GM12864 (cell line): Measurements from ENCODE around the gene CCHCR1.
"Not testable (repeated sequence)": the region's sequence is repeated elsewhere in the genome, so short reads cannot be mapped to it uniquely, and the experiment has no call there.

Experiments used
- DNase-seq: peaks from one replicate; pipeline ENCODE4 v3.0.0-alpha.2; 2011; ENCODE audit warnings: low read depth
- H3K4me3 ChIP-seq: 2 replicates; pipeline ENCODE4 v1.5.1; 2011; ENCODE audit warnings: mild to moderate bottlenecking, low read depth, low read length, control low read depth
- CTCF ChIP-seq: IDR thresholded peaks from 2 replicates; pipeline ENCODE4 v1.5.1; 2011; ENCODE audit warnings: low read depth, mild to moderate bottlenecking, moderate library complexity, low read length, control low read depth, inconsistent platforms; ENCODE audit errors: missing control alignments

CCHCR1 gene

GRCh38 chr6:31197559-31198305 is 40.1 kb upstream of the CCHCR1 start:
- TF ChIP-seq CTCF, result no peak
- peak; percentile 88 for DNase-seq
- peak overlapping the region; percentile 77 for H3K4me3 ChIP-seq

GRCh38 chr6:31196251-31197022 is 38.8 kb upstream of the CCHCR1 start:
- peak overlapping the region; percentile 77 for H3K4me3 ChIP-seq
- DNase-seq, result not testable (repeated sequence)

GRCh38 chr6:31195308-31195979 is 37.8 kb upstream of the CCHCR1 start:
- H3K4me3 ChIP-seq, DNase-seq: not testable (repeated sequence)

GRCh38 chr6:31194061-31194834 is 36.6 kb upstream of the CCHCR1 start:
- no peak overlapping the region for H3K4me3 ChIP-seq
- no peak for DNase-seq
- TF ChIP-seq CTCF, result no peak

- no peak for DNase-seq
- peak; percentile 12 for TF ChIP-seq CTCF
- H3K4me3 ChIP-seq, result no peak overlapping the region
Observed at GRCh38 chr6:31193206-31193605, 35.6 kb upstream of the CCHCR1 start.

- peak; percentile 66 for TF ChIP-seq CTCF
- not testable (repeated sequence) for H3K4me3 ChIP-seq
- peak; percentile 65 for DNase-seq
Observed at GRCh38 chr6:31192431-31193105, 35.0 kb upstream of the CCHCR1 start.

GRCh38 chr6:31190488-31190887 is 32.9 kb upstream of the CCHCR1 start:
- no peak overlapping the region for H3K4me3 ChIP-seq
- no peak for TF ChIP-seq CTCF
- DNase-seq, result peak; percentile 44

GRCh38 chr6:31189223-31189622 is 31.6 kb upstream of the CCHCR1 start:
- not testable (repeated sequence) for H3K4me3 ChIP-seq

More at GRCh38 chr6:31189223-31189622, 31.6 kb upstream of the CCHCR1 start:
- DNase-seq, result not testable (repeated sequence)
